GM18508 (cell line): ENCODE data around the gene MT4.

ENCODE experiments used
- ATAC-seq: cut with Tn5 transposase; IDR thresholded peaks from one replicate; pipeline ENCODE4 v1.9.1; 2021; ENCODE audit warnings: moderate number of reproducible peaks; ENCODE audit not compliant: insufficient read depth, unreplicated experiment

Gene MT4

DNA sequence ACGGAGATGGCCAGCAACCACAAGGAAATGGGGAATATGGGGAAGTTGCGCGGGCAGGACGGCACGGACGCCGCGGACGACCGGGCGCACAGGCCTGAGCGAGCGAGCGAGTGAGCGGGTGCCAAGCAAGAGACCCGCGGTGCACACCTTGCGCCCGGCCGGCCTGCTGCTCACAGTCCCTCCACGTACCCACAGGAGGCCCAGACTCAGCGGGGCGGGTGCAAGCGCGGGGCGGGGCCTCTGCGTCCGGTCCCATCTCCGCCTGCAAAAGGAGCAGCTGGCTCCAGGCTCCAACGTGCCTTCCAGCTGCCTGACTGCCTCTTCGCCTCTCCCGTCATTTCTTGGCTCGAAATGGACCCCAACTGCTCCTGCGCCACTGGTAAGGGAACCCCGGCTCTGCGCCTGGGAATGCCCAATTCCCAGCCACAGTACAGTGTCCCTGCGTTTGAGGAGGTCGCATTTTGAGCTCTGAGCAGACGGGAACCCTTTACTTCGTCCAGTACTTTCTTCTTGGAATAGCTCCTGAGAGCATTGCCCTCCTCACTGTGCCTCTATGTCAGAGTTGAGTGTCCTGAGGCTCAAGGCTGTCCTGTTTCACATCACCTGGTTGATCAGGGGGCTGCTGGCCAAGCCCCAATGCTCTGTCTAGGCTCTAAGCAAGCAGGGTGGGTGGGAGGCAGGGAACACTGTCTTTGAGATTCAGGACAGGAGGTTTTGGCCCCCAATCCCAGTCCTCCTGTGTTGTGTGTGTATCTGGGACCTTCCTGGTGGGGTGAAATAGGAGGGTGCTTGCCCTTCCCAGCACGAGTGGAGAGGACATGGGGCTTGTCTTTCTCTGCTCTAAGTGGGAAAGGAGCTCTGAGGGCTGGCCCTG lies 52.6 kb downstream of the MT4 start:
- no peak for ATAC-seq

DNA sequence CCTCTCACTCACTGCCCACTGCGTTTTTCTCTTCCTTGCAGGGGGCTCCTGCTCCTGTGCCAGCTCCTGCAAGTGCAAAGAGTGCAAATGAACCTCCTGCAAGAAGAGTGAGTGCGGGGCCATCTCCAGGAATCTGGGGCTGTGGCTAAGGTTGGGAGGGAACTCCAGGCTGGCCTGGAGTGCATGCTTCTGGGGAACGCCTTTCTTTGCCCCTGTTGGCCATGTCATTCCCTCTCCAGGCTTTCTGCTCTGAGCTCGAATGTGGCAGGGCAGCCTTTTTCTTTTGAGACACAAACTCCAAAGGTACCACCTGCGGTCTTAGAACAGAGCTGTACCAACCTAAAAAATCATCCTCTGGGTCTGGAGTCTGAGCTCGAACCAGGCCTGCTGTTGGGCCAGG lies 53.3 kb downstream of the MT4 start:
- ATAC-seq, result no peak
